Tibial nerve (tissue), 4 donors: ENCODE data around the gene FADS2. TPM values are rescaled to one million over a fixed set of nuclear protein-coding genes. Genes with fewer than 3 reads are reported as not detected.

ENCODE experiments used
- DNase-seq, 2 donors: peaks; one replicate each; pipeline ENCODE4 v3.0.0-alpha.2; 2019; ENCODE audit warnings: low spot score in 2 of 2
- H3K27ac ChIP-seq, 4 donors: fragments of 200-600 bp; sonication (generic) in 3 of 4; one replicate each; pipeline ENCODE4 v1.5.1; 2017 to 2019; ENCODE audit warnings: mild to moderate bottlenecking in 1 of 4
- H3K27me3 ChIP-seq, 2 donors: fragments of 200-600 bp; sonication (generic) in 1 of 2; one replicate each; pipeline versions ENCODE4 v1.5.1 to v1.6.0; 2017 to 2019
- H3K36me3 ChIP-seq, 3 donors: fragments of 200-600 bp; sonication (generic); one replicate each; pipeline ENCODE4 v1.5.1; 2018 to 2019
- H3K4me1 ChIP-seq, 4 donors: fragments of 200-600 bp; sonication (generic) in 3 of 4; one replicate each; pipeline ENCODE4 v1.5.1; 2017 to 2019
- H3K4me3 ChIP-seq, 4 donors: fragments of 200-600 bp; sonication (generic) in 3 of 4; one replicate each; pipeline ENCODE4 v1.5.1; 2017 to 2019; ENCODE audit warnings: mild to moderate bottlenecking in 1 of 4, moderate library complexity in 1 of 4
- H3K9me3 ChIP-seq, 4 donors: fragments of 200-600 bp; sonication (generic) in 3 of 4; one replicate each; pipeline ENCODE4 v1.5.1; 2017 to 2019
- CTCF ChIP-seq, 5 experiments: fragments of 200-600 bp in 3 of 5; fragments of 450-650 bp in 2 of 5; sonication (generic) in 3 of 5; IDR thresholded peaks; one replicate each; pipeline ENCODE4 v1.5.1; 2016 to 2019; ENCODE audit warnings: antibody characterized with exemption in 5 of 5, mild to moderate bottlenecking in 3 of 5, moderate library complexity in 2 of 5
- EP300 ChIP-seq, 2 donors: sonication (generic); formaldehyde crosslinking; IDR thresholded peaks; one replicate each; pipeline ENCODE4 v1.6.1; 2017; ENCODE audit warnings: antibody characterized with exemption in 2 of 2, mild to moderate bottlenecking in 1 of 2
- POLR2A ChIP-seq, 2 donors: fragments of 450-650 bp; IDR thresholded peaks; one replicate each; pipeline ENCODE4 v1.6.1; 2017; ENCODE audit warnings: antibody characterized with exemption in 2 of 2, mild to moderate bottlenecking in 2 of 2, moderate library complexity in 2 of 2
- WGBS, 2 donors: methylation state at CpG; one replicate each; pipeline ENCODE4 v1.1.5; 2018; 5-methylcytosine and 5-hydroxymethylcytosine counted together
- total RNA-seq, 4 donors: library from RNA; depleted of rRNA; stranded (reverse); fragments of >200 nt; gene quantifications; one replicate each; pipeline ENCODE4 v1.1.0, GENCODE V29; 2016

FADS2 gene
- total RNA-seq, 4 donors from 2014 or later = 17.4 to 59.2 (median 32.7) TPM

GRCh38 chr11:61866958-61867343 is 38.9 kb downstream of the FADS2 start:
- Histone ChIP-seq H3K9me3 (no peaks in the 10 kb centered on the region), H3K4me3 (no peak overlapping the region), H3K36me3 (peaks cover 0 to 54% (median 0%) of the 10 kb centered on the region in 3 donors), H3K27ac (peak overlapping the region in 1 of 4 donors; percentile 52), H3K27me3 (no peaks in the 10 kb centered on the region), H3K4me1 (peaks cover 0 to 38% (median 10%) of the 10 kb centered on the region in 4 donors)
- 78 to 91% methylated on average over 6 of the region's 6 CpGs for WGBS, 2 donors
- no peak for DNase-seq
- TF ChIP-seq CTCF (IDR thresholded peaks at IDR 0.05) (no peak), EP300 (IDR thresholded peaks at IDR 0.05) (no peak), POLR2A (IDR thresholded peaks at IDR 0.05) (no peak)

DNA sequence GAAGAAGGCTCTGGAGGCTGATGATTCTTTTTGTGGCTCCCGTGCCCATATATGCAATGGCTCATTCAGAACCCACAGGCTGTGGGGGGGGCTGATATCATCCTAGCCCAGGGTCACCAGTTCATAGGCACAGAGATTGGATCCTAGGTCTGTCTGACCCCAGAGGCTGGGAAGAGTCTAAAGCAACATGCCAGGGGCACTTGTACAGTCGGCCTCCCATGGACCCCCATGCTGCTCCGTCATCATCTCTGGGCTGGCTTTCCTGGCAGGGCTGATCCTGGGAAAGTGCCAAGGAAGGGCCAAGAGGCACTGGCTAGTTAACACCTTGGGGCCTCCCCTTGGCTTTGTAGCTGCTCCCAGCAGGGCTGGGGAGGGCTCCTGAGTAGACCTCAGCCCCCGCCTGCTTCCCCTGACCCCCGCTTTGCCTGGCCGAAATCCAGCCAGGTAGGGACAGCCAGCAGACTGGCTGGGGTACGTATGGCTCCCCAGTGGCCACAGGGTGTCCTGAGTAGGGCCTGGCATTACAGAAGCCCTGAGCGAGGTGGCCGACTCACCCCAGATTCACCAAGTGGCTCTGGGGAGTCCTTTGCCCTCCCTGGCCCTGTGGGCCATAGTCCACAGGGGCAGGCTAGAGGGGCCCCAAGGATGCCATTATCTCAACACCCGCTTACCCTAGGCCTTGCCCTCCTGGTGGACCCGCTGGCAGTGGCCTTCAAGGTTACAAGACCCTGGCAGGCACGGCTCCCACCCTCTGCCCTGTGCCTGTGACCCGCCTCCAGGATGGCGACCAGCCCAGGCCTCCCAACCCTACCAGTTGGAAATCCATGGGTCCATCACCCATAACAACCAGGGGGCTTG is 40.7 kb downstream of the FADS2 start:
- TF ChIP-seq EP300 (IDR thresholded peaks at IDR 0.05) = no peak
- Histone ChIP-seq H3K36me3 (peaks cover 0 to 53% (median 0%) of the 10 kb centered on the region in 3 donors), H3K27ac (peak overlapping the region in 3 of 4 donors; percentile 28 to 84 (median 43))

DNA sequence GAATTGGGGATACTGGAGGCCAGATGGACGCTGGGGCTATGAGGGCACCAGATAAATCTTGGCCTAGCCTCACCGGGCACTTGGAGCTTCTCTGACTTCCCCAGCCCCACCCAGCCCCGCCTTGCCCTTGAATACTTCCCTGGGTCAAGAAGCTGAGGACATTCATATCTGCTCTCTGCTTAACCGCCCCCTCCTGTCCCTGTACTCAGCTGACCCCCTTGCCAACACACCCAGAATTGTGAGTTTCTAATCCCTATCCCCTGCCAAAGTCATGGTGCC is 41.3 kb downstream of the FADS2 start:
- DNase-seq = no peak
- Histone ChIP-seq H3K4me3 (no peak overlapping the region), H3K9me3 (no peaks in the 10 kb centered on the region), H3K27me3 (no peaks in the 10 kb centered on the region), H3K27ac (peak overlapping the region; percentile 15 to 84 (median 36)), H3K4me1 (peaks cover 0 to 52% (median 11%) of the 10 kb centered on the region in 4 donors), H3K36me3 (peaks cover 0 to 53% (median 0%) of the 10 kb centered on the region in 3 donors)
- WGBS, 2 donors = 55 to 58% methylated on average over 4 of the region's 4 CpGs
- TF ChIP-seq CTCF (IDR thresholded peaks at IDR 0.05) = no peak
- TF ChIP-seq EP300 (IDR thresholded peaks at IDR 0.05) = no peak
- TF ChIP-seq POLR2A (IDR thresholded peaks at IDR 0.05) = no peak

More for the DNA sequence above, 40.7 kb downstream of the FADS2 start:
- peaks cover 0 to 46% (median 11%) of the 10 kb centered on the region in 4 donors for H3K4me1 ChIP-seq
- no peaks in the 10 kb centered on the region for H3K27me3 ChIP-seq
- 76 to 78% methylated on average over 2 to 10 of the region's 14 CpGs for WGBS, 2 donors
- H3K4me3 ChIP-seq = no peak overlapping the region
- no peak for DNase-seq
- no peaks in the 10 kb centered on the region for H3K9me3 ChIP-seq

DNA sequence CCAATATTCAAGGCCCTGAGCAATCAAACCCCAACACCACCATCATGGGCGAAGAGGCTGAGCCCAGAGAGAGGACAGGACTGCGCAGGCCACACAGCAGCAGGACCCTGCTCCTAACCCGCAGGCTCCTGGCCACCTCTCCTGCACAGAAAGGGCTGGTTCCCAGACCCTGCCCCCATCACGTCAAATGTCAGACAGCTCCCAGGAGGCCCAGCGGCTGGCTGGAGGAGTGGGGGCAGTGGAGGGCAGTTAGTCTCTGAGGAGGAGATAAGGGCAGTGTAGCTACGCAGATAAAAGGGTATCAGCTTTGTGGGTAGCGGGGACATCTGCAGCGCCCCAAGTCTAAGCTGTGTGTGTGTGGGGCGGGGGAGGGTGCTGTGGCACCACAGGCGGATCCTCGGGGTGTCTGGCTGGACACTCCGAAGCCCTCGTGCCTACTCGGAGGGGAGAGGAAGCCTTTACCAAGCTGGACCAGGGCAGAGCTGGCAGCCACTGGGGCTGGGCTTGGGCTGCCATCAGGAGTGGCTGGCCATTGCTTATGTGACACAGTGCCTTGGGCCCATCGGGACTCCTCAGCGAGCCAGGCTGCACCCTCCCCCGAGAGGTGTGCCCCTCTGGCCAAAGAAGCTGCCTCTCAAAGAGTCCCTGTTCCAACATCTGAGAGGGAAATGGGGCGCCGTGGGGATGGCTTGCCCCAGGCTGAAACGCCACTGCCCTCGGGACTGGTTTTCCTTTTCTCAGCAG is 41.8 kb downstream of the FADS2 start:
- no peaks in the 10 kb centered on the region for H3K27me3 ChIP-seq
- H3K27ac ChIP-seq = peak overlapping the region; percentile 15 to 84 (median 54)
- WGBS, 2 donors = 63 to 76% methylated on average over 14 to 15 of the region's 21 CpGs
- no peaks in the 10 kb centered on the region for H3K9me3 ChIP-seq
- peaks cover 0 to 57% (median 11%) of the 10 kb centered on the region in 4 donors for H3K4me1 ChIP-seq
- peaks cover 0 to 48% (median 0%) of the 10 kb centered on the region in 3 donors for H3K36me3 ChIP-seq
- DNase-seq = no peak
- TF ChIP-seq EP300 (IDR thresholded peaks at IDR 0.05) (no peak), POLR2A (IDR thresholded peaks at IDR 0.05) (no peak), CTCF (IDR thresholded peaks at IDR 0.05) (no peak)
- H3K4me3 ChIP-seq = no peak overlapping the region

DNA sequence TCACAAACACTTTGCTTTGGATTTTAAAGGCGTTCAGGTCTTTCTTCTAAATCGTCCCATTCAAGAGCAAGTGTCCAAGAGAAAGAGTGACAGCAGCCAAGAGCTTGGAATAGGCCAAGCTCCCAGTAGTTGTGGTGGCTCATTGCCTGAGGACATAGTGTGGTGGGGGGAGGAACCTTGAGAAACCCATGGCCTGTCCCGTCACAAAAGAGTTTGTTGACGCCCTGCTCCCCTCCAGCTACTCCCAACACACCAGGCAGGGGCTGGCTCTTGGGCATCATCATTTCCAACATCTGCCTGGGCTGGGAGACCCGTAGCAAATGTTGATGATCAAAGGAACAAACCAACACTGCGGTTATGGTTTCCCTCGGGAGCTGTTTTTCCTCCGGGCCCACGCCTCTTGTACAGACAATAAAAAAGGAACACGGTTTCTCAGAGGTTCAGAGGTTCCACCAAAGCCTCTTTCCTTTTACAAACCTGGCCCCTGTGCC is 42.5 kb downstream of the FADS2 start:
- Histone ChIP-seq H3K9me3 (no peaks in the 10 kb centered on the region), H3K27me3 (no peaks in the 10 kb centered on the region), H3K4me3 (no peak overlapping the region), H3K4me1 (peaks cover 0 to 59% (median 11%) of the 10 kb centered on the region in 4 donors), H3K27ac (peak overlapping the region; percentile 23 to 84 (median 54)), H3K36me3 (peaks cover 0 to 43% (median 0%) of the 10 kb centered on the region in 3 donors)
- no peak for TF ChIP-seq POLR2A (IDR thresholded peaks at IDR 0.05)
- no peak for TF ChIP-seq CTCF (IDR thresholded peaks at IDR 0.05)
- TF ChIP-seq EP300 (IDR thresholded peaks at IDR 0.05) = no peak
- 26 to 28% methylated on average over 10 of the region's 10 CpGs for WGBS, 2 donors
- no peak for DNase-seq
